Activated CD4-positive, alpha-beta T cell treated with anti-CD3 and anti-CD28 coated beads, Interleukin-2, amount 10 ng/mL, durations not matched to agents 7 days and 5 days (primary cell): ENCODE data around the gene MLH1. TPM values are rescaled to one million over a fixed set of nuclear protein-coding genes. Genes with fewer than 3 reads are reported as not detected.

Experiments used
- CTCF ChIA-PET: fragments of 350-600 bp; sonication (Branson Sonifier 250); formaldehyde crosslinking; loops from one replicate; lab custom pipeline; 2021; ENCODE audit warnings: antibody characterized with exemption; lab: Charles Lee
- POLR2A ChIA-PET: fragments of 350-600 bp; sonication (Branson Sonifier 250); formaldehyde crosslinking; loops from one replicate; lab custom pipeline; 2021; ENCODE audit warnings: antibody characterized with exemption; lab: Charles Lee
- DNase-seq: peaks from one replicate; pipeline ENCODE4 v3.0.0-alpha.2; 2020
- H3K27ac Mint-ChIP-seq: one replicate; pipeline ENCODE4 v1.8.0; 2021; ENCODE audit warnings: mild to moderate bottlenecking, moderate library complexity, mixed read lengths
- H3K27me3 Mint-ChIP-seq: one replicate; pipeline ENCODE4 v1.8.0; 2021; ENCODE audit warnings: mixed read lengths
- H3K36me3 Mint-ChIP-seq: one replicate; pipeline ENCODE4 v1.8.0; 2021; ENCODE audit warnings: low read depth, mixed read lengths
- H3K4me1 Mint-ChIP-seq: one replicate; pipeline ENCODE4 v1.8.0; 2021; ENCODE audit warnings: mixed read lengths
- H3K4me3 Mint-ChIP-seq: one replicate; pipeline ENCODE4 v1.8.0; 2021; ENCODE audit warnings: mild to moderate bottlenecking, moderate library complexity, mixed read lengths
- H3K9me3 Mint-ChIP-seq: one replicate; pipeline ENCODE4 v1.8.0; 2021; ENCODE audit warnings: mixed read lengths
- total RNA-seq, 2 experiments: library from RNA; stranded (reverse); gene quantifications; one replicate each; pipeline ENCODE4 v1.2.3, GENCODE V29; 2021

MLH1 gene
- total RNA-seq, 2 experiments from 2014 or later: 53.2 to 64.8 TPM

DNA sequence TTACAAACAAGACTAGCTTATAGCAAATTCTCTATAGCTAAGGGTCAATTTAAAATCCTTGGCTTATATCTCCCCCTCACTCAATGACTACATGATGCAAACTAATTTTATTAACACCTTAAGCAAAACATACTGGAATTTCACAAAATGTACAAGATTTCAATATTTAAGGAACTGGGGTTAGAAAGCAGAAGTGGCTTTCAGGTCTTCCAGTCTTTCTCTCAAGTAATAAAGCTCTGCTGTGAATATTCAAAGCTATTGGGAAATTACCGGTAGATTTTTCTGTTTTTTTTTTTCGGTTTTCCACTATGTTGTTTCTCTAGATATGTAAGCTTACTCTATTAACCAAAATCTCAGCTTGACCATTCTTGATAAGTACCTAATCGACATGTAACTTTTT lies 4.3 kb upstream of the MLH1 start:
- DNase-seq: no peak
- H3K27ac Mint-ChIP-seq: no peak overlapping the region
- H3K4me1 Mint-ChIP-seq: peaks cover 50% of the 10 kb centered on the region
- H3K9me3 Mint-ChIP-seq: peaks cover 4% of the 10 kb centered on the region
- no peak overlapping the region for H3K4me3 Mint-ChIP-seq
- H3K36me3 Mint-ChIP-seq: peaks cover 57% of the 10 kb centered on the region
- H3K27me3 Mint-ChIP-seq: no peaks in the 10 kb centered on the region
- CTCF ChIA-PET: interaction anchor here (0.5 to 1.5 kb wide), 4 partner anchors 31 to 118 kb away, joined by 3 to 8 read pairs (median 4); partner anchors contain the start of gene TRANK1
- POLR2A ChIA-PET: interaction anchor here (0.6 to 1.0 kb wide), 3 partner anchors 12 to 195 kb away, joined by 3 to 6 read pairs (median 5); no protein-coding TSS in a partner anchor

DNA sequence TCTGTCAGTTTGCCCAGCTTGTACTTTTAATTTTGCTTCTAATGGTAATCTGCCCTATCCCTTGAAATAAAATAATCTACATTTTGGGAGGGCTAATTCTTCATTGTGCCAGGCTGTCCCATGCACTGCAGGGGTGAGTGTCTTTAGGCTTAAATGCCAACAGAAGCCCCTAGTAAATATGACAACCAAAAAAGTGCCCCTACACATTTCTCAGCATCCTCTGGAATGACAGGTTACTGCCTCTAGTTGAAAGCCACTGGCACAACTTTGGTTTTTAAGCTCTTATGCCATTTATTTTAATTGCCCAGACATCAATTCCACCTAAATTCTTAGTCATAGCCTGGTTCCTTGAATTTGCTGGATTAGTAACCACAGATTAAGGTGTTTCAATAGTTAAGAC lies 3.8 kb upstream of the MLH1 start:
- Mint-ChIP-seq H3K27me3 (no peaks in the 10 kb centered on the region), H3K9me3 (peaks cover 4% of the 10 kb centered on the region), H3K4me1 (peaks cover 50% of the 10 kb centered on the region), H3K4me3 (no peak overlapping the region), H3K36me3 (peaks cover 55% of the 10 kb centered on the region), H3K27ac (peak overlapping the region; percentile 56)
- no peak for DNase-seq
- ChIA-PET CTCF (interaction anchor here (0.6 to 1.5 kb wide), 2 partner anchors 31 to 246 kb away, joined by 3 to 8 read pairs; no protein-coding TSS in a partner anchor), POLR2A (interaction anchor here (0.7 to 1.0 kb wide), 2 partner anchors 11 to 20 kb away, joined by 5 to 6 read pairs; no protein-coding TSS in a partner anchor)

DNA sequence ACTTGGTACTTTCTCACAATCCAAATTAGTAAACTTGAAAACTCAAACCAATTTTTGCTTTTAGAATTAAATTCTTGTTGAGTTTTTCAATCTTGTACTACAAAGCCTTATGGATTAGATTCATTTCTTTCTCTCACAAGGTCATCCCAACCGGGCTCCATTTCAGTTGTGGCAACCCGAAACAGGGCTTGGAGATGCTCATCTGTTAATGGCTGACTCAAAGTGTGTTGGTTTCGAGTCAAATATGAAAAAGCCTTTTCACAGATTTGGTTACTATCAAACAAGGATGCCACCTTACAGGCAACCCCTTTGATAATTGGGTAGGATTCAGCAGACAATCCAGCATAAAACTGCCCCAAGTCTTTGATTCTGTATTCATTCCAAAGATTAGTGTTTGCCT lies 2.2 kb upstream of the MLH1 start:
- POLR2A ChIA-PET: no interaction called here
- H3K36me3 Mint-ChIP-seq: peaks cover 42% of the 10 kb centered on the region
- CTCF ChIA-PET: interaction anchor here (1.0 to 1.8 kb wide), 3 partner anchors 17 to 33 kb away, joined by 3 to 5 read pairs (median 3); no protein-coding TSS in a partner anchor
- H3K9me3 Mint-ChIP-seq: peaks cover 4% of the 10 kb centered on the region
- no peaks in the 10 kb centered on the region for H3K27me3 Mint-ChIP-seq
- H3K27ac Mint-ChIP-seq: no peak overlapping the region
- peaks cover 48% of the 10 kb centered on the region for H3K4me1 Mint-ChIP-seq
- no peak for DNase-seq
- H3K4me3 Mint-ChIP-seq: no peak overlapping the region

DNA sequence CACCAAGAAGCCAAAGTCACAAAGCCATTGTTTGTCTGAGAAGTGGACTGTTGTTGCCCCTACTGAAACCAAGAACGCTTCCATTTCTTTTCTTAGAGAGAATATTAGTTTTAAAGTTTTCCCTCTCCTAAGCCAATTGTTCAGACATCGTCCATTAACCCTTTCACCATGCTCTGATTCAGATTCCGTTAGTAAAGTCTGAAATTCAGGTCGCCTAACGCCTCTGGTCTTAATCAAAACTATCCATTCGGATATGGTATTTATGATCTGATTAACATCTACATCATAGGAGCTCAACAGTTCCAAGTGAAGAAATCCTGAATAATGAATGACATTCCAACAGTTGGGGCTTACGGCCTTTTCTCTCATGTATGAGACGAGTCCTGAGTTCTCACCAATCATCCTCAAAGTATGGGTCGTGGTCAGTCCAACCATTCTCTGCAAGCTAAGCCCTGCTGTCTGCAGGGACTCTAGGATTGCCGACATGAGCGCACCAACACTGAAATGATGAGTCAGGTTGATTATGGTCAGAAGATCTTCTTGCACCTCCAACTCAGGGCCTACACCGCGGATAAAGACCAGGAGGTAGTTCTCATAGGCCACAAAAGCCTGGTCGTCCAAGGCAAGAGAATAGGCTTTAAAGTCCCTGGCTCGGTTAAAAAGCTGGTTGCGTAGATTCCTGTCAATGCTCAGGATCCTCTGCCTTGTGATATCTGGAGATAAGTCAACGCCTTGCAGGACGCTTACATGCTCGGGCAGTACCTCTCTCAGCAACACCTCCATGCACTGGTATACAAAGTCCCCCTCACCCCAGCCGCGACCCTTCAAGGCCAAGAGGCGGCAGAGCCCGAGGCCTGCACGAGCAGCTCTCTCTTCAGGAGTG lies 1.2 kb upstream of the MLH1 start:
- Mint-ChIP-seq H3K36me3 (peaks cover 46% of the 10 kb centered on the region), H3K4me1 (peaks cover 51% of the 10 kb centered on the region), H3K27me3 (no peaks in the 10 kb centered on the region), H3K9me3 (peaks cover 4% of the 10 kb centered on the region), H3K27ac (no peak overlapping the region), H3K4me3 (no peak overlapping the region)
- no peak for DNase-seq
- CTCF ChIA-PET: interaction anchor here (0.5 to 1.8 kb wide), 10 partner anchors 18 to 1005 kb away, joined by 3 to 5 read pairs (median 3); no protein-coding TSS in a partner anchor
- POLR2A ChIA-PET: interaction anchor here (0.6 to 1.2 kb wide), 3 partner anchors 22 to 80 kb away, joined by 3 to 4 read pairs (median 4); no protein-coding TSS in a partner anchor

DNA sequence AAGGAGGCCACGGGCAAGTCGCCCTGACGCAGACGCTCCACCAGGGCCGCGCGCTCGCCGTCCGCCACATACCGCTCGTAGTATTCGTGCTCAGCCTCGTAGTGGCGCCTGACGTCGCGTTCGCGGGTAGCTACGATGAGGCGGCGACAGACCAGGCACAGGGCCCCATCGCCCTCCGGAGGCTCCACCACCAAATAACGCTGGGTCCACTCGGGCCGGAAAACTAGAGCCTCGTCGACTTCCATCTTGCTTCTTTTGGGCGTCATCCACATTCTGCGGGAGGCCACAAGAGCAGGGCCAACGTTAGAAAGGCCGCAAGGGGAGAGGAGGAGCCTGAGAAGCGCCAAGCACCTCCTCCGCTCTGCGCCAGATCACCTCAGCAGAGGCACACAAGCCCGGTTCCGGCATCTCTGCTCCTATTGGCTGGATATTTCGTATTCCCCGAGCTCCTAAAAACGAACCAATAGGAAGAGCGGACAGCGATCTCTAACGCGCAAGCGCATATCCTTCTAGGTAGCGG lies 452 bp upstream of the MLH1 start, which contains the start of gene EPM2AIP1:
EPM2AIP1 (minus strand) TSS at position 326 of the 520 bp plus-strand sequence; CDS start at position 272, 54 bp downstream.
- H3K9me3 Mint-ChIP-seq: peaks cover 4% of the 10 kb centered on the region
- peaks cover 50% of the 10 kb centered on the region for H3K4me1 Mint-ChIP-seq
- POLR2A ChIA-PET: interaction anchor here (0.6 to 1.2 kb wide), 4 partner anchors 21 to 416 kb away, joined by 3 to 4 read pairs (median 4); no protein-coding TSS in a partner anchor
- H3K4me3 Mint-ChIP-seq: no peak within 1 kb of the TSS
- no peak within 1 kb of the TSS for H3K27ac Mint-ChIP-seq
- CTCF ChIA-PET: interaction anchor here (0.5 to 1.8 kb wide), 10 partner anchors 17 to 1004 kb away, joined by 3 to 5 read pairs (median 3); no protein-coding TSS in a partner anchor
- peaks cover 46% of the 10 kb centered on the region for H3K36me3 Mint-ChIP-seq
- H3K27me3 Mint-ChIP-seq: no peaks in the 10 kb centered on the region
- DNase-seq: peak; percentile 100

DNA sequence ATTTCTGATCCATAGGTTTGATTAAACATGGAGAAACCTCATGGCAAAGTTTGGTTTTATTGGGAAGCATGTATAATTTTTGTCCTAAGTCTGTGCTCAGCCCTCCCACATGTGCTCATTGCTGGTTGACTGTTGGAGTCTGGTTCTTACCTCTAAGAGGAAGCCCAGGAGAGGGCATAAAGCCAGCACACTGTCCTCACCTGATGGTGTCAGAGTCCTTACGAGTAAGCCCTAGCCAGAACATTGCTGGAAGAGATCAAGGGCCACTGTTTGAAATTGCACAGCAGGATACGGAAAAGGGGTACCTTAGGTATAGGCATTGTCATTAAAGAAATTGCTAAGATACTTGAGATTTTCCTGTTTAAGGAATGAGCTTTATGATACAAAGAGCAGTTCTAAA lies 21.3 kb downstream of the MLH1 start:
- H3K9me3 Mint-ChIP-seq: no peaks in the 10 kb centered on the region
- peaks cover 2% of the 10 kb centered on the region for H3K4me1 Mint-ChIP-seq
- H3K36me3 Mint-ChIP-seq: peaks cover 53% of the 10 kb centered on the region
- H3K27me3 Mint-ChIP-seq: no peaks in the 10 kb centered on the region
- ChIA-PET CTCF (no interaction called here), POLR2A (no interaction called here)
- no peak overlapping the region for H3K27ac Mint-ChIP-seq
- no peak overlapping the region for H3K4me3 Mint-ChIP-seq
- no peak for DNase-seq

DNA sequence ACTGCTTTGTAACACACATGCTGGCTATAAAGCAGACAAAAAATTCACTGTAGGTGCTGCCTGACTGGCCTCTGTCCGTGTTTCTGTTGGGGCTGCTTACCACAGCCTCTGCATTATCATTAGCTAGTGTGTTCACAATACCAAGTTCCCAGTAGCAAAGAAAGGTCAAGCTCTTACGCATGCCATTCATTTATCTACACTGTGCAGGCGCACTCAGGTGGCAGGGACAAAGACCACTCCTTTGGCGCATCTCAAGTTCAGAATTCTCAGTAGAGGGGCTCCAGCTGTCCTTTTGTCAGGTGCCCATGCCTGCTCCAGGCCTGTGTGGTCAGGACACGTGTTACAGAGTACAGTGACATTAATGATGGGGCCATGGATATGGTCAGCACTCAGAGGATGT lies 22.3 kb downstream of the MLH1 start:
- DNase-seq: no peak
- CTCF ChIA-PET: no interaction called here
- H3K27ac Mint-ChIP-seq: no peak overlapping the region
- H3K36me3 Mint-ChIP-seq: peaks cover 61% of the 10 kb centered on the region
- POLR2A ChIA-PET: interaction anchor here (0.6 kb wide), 1 partner anchor 9 kb away, joined by 5 read pairs; no protein-coding TSS in a partner anchor
- no peak overlapping the region for H3K4me3 Mint-ChIP-seq
- no peaks in the 10 kb centered on the region for H3K27me3 Mint-ChIP-seq
- no peaks in the 10 kb centered on the region for H3K9me3 Mint-ChIP-seq
- peaks cover 2% of the 10 kb centered on the region for H3K4me1 Mint-ChIP-seq

DNA sequence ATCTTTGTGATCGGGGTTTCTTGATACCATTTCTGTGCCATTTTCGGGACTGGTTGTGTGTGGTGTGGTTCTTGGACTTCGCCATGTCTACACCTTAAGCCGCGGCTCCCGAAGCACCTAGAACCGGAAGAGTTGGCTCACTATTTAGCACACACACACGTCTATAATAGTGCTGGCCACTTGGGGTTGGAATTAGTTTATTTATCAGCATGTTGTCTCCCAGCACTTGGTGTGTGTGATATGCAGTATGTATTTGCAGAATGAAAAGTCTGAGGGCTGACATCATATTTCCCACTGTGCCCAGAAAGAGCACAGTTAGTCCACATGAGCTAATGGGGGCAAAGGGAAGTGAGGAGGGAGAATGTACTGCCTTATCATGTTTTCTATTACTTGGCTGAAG lies 23.6 kb downstream of the MLH1 start:
- H3K36me3 Mint-ChIP-seq: peaks cover 62% of the 10 kb centered on the region
- ChIA-PET POLR2A (no interaction called here), CTCF (no interaction called here)
- no peak for DNase-seq
- H3K27me3 Mint-ChIP-seq: no peaks in the 10 kb centered on the region
- H3K27ac Mint-ChIP-seq: no peak overlapping the region
- no peaks in the 10 kb centered on the region for H3K4me1 Mint-ChIP-seq
- H3K9me3 Mint-ChIP-seq: no peaks in the 10 kb centered on the region
- no peak overlapping the region for H3K4me3 Mint-ChIP-seq

DNA sequence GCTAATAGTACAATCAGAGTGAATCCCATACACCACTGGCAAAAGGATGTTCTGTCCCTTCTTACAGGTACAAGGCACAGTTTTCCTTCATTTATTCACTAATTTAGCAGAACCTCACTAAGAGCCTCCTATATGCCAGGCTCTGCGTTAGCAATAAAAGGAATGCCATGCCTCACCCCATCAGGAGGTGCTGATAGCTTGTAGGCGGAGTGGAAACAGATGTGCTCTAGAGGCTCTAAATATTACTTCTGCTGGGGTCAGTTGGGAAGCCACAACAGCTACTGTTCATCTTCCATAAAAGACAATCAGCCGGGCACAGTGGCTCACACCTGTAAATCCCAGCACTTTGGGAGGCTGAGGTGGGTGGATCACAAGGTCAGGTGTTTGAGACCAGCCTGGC lies 24.4 kb downstream of the MLH1 start:
- Mint-ChIP-seq H3K27ac (no peak overlapping the region), H3K27me3 (no peaks in the 10 kb centered on the region), H3K36me3 (peaks cover 65% of the 10 kb centered on the region), H3K4me1 (no peaks in the 10 kb centered on the region), H3K9me3 (no peaks in the 10 kb centered on the region), H3K4me3 (no peak overlapping the region)
- no peak for DNase-seq
- ChIA-PET POLR2A (no interaction called here), CTCF (no interaction called here)

DNA sequence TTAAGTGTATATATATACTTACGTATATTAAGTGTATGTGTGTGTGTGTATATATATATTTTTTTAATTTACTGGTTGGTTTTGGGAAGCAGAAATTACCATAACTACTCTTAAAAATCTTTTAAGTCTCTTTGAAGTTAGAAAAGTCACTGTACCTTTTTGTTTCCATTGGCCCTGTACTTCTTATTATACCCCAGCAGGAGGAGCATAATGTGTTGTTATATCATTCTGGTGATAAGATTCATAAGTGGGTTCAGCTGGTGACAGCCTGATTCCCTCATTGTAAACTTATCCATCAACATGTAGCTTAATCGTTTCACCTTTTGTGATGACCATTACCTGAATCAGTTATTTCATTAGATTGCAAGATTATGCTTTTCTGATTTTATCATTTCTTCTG lies 30.8 kb downstream of the MLH1 start:
- no peak overlapping the region for H3K27ac Mint-ChIP-seq
- no peaks in the 10 kb centered on the region for H3K9me3 Mint-ChIP-seq
- H3K36me3 Mint-ChIP-seq: peaks cover 69% of the 10 kb centered on the region
- DNase-seq: no peak
- ChIA-PET POLR2A (interaction anchor here (0.5 kb wide), 1 partner anchor 76 kb away, joined by 5 read pairs; no protein-coding TSS in a partner anchor), CTCF (interaction anchor here (1.2 to 1.3 kb wide), 2 partner anchors 190 to 263 kb away, joined by 3 read pairs; no protein-coding TSS in a partner anchor)
- H3K27me3 Mint-ChIP-seq: no peaks in the 10 kb centered on the region
- H3K4me1 Mint-ChIP-seq: peaks cover 10% of the 10 kb centered on the region
- no peak overlapping the region for H3K4me3 Mint-ChIP-seq

DNA sequence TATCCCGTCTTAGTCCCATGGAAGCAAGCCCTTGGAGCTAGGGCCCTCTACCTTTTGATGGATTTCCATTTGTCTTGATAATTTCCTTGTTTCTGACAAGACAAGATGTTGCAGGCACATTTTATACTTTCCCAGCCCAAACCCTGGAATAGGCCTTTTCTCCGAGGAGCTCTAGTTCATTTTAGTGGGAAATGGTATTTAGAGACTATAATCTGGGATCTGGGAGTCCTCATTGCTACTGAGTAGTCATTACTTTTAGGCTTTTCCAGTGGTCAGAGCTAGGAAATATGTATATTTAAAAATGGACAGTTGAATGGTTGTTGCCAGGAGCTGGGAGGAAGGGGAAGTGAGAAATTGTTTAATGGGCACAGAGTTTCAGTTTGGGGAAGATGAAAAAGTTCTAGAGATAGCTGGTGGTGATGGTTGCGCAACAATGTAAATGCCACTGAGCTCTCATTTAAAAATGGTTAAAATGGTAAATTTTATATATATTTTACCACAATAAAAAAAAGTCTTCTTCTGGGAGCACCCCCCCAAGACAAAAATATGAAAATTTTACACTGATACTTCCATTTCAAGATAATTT lies 31.6 kb downstream of the MLH1 start:
- H3K27me3 Mint-ChIP-seq: no peaks in the 10 kb centered on the region
- no peak for DNase-seq
- peaks cover 64% of the 10 kb centered on the region for H3K36me3 Mint-ChIP-seq
- H3K4me3 Mint-ChIP-seq: no peak overlapping the region
- CTCF ChIA-PET: interaction anchor here (1.2 to 1.3 kb wide), 2 partner anchors 189 to 262 kb away, joined by 3 read pairs; no protein-coding TSS in a partner anchor
- no peaks in the 10 kb centered on the region for H3K9me3 Mint-ChIP-seq
- POLR2A ChIA-PET: interaction anchor here (0.6 kb wide), 2 partner anchors 10 to 48 kb away, joined by 3 to 5 read pairs; no protein-coding TSS in a partner anchor
- no peak overlapping the region for H3K27ac Mint-ChIP-seq
- peaks cover 10% of the 10 kb centered on the region for H3K4me1 Mint-ChIP-seq
